ENCODE results near the gene CACNA1G.

The CACNA1G gene

DNA sequence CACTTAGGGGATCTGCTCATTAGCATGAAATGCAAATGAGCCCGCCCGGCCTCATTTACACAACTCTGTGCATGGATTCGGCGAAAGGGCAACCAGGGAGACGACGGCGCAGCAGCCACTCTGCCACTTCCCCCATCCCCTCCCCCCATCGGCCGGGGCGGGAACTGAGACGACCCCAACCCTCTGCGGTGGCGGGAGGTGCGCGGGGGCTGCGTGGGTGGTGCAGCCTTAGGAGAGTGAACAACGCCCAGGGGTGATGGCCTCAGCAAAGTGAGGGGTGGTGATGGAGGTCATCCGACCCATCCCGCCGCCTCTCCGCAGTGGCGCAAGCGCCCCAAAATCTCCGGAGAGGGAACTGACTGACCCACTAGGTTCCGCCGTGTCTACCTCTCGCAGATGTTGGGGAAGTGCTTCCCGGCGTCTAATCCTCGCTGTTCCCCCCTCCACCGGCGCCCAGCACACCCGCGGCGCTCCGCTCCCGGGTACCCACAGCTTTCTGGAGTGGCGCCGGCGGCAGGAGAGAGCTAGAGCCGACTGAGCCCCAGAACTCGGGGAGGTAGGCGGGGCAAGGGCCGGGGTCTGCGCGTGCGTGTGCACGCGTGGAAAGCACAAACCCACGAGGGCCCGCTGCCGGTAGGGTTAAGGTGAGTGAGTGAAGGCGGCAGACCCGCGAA lies 1.4 kb upstream of the CACNA1G start:
- H3K4me3 ChIP-seq (ENCODE audit: control insufficient read depth, low read depth, low read length) = no peak overlapping the region; the same call in 1 of the 2 replicates
- TF ChIP-seq, protein P1, sequence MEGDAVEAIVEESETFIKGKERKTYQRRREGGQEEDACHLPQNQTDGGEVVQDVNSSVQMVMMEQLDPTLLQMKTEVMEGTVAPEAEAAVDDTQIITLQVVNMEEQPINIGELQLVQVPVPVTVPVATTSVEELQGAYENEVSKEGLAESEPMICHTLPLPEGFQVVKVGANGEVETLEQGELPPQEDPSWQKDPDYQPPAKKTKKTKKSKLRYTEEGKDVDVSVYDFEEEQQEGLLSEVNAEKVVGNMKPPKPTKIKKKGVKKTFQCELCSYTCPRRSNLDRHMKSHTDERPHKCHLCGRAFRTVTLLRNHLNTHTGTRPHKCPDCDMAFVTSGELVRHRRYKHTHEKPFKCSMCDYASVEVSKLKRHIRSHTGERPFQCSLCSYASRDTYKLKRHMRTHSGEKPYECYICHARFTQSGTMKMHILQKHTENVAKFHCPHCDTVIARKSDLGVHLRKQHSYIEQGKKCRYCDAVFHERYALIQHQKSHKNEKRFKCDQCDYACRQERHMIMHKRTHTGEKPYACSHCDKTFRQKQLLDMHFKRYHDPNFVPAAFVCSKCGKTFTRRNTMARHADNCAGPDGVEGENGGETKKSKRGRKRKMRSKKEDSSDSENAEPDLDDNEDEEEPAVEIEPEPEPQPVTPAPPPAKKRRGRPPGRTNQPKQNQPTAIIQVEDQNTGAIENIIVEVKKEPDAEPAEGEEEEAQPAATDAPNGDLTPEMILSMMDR (IDR thresholded peaks at IDR 0.05; ENCODE audit: control insufficient read depth, insufficient read depth, low read depth, low read length, missing control alignments) = no peak
- no peak for DNase-seq (ENCODE audit: low read depth)

DNA sequence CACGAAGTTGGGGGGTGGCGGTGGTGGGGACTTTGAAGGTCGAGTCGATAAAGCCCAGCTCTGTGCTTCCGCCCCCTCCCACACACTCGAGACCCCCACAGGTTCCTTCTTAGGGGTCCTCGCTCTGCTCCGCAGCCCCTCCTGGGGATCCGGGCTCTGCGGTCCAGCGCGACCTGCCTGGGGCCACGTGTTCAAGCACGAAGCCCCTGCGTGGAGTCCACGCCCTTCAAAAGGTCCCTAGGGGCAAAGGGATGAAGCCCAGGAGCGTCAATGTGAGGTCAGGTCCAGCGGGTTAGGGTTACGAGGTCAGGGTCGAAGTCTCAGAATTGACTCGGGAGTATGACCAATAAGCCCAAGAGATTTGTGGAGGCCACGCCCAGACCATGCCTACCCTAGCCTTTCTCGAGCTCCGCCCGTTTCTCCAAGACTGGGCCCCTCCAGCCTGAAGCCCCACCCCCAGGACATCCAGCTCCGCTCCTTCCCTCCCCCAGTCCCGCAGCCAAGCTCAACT lies 786 bp upstream of the CACNA1G start:
- H3K4me3 ChIP-seq (ENCODE audit: control insufficient read depth, low read depth, low read length) = peak overlapping the region; percentile 40
- DNase-seq (ENCODE audit: low read depth) = no peak

DNA sequence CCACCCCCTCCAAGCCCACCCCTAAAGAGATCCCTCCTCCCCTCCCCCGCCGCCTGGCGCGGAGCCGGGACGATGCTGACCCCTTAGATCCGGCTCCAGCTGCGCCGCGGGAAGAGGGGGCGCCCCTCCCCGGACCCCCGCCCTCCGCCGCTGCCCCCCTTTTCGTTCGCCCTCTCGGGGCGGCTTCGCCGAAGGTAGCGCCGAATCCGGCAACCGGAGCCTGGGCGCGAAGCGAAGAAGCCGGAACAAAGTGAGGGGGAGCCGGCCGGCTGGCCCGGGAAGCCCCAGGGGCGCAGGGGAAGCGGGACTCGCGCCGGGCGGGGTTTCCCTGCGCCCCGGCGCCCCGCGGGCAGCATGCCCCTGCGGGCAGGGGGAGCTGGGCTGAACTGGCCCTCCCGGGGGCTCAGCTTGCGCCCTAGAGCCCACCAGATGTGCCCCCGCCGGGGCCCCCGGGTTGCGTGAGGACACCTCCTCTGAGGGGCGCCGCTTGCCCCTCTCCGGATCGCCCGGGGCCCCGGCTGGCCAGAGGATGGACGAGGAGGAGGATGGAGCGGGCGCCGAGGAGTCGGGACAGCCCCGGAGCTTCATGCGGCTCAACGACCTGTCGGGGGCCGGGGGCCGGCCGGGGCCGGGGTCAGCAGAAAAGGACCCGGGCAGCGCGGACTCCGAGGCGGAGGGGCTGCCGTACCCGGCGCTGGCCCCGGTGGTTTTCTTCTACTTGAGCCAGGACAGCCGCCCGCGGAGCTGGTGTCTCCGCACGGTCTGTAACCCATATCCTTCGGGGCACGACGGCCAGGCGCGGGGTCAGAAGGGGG lies 623 bp downstream of the CACNA1G start:
- TF ChIP-seq, protein P1 (IDR thresholded peaks at IDR 0.05; ENCODE audit: control insufficient read depth, insufficient read depth, low read depth, low read length, missing control alignments) = no peak
- DNase-seq (ENCODE audit: low read depth) = no peak
- peak overlapping the region; percentile 40 for H3K4me3 ChIP-seq (ENCODE audit: control insufficient read depth, low read depth, low read length)

More for the DNA sequence above, 786 bp upstream of the CACNA1G start:
- TF ChIP-seq, protein P1 (IDR thresholded peaks at IDR 0.05; ENCODE audit: control insufficient read depth, insufficient read depth, low read depth, low read length, missing control alignments) = no peak

DNA sequence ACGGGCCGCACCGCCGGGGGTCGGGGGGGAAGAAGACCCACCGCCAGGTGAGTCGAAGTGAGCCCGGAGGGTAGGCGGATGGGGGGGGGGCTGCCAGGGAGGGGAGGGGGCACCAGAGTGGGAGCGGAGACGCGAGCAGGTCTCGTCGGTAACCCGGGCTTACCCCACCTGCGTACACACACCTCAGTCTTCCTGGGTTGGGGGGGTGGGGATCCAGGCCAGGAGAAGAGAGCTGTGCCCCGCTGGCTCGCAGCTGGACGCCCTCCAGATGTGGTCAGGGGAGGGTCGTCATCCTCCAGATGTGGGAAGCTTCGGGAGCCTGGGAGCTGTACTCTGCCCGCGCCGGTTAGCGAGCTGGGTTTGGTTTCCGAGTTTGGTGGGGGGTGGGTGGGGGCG lies 1.2 kb downstream of the CACNA1G start:
- H3K4me3 ChIP-seq (ENCODE audit: control insufficient read depth, low read depth, low read length) = no peak overlapping the region
- TF ChIP-seq, protein P1 (IDR thresholded peaks at IDR 0.05; ENCODE audit: control insufficient read depth, insufficient read depth, low read depth, low read length, missing control alignments) = no peak
- no peak for DNase-seq (ENCODE audit: low read depth)

DNA sequence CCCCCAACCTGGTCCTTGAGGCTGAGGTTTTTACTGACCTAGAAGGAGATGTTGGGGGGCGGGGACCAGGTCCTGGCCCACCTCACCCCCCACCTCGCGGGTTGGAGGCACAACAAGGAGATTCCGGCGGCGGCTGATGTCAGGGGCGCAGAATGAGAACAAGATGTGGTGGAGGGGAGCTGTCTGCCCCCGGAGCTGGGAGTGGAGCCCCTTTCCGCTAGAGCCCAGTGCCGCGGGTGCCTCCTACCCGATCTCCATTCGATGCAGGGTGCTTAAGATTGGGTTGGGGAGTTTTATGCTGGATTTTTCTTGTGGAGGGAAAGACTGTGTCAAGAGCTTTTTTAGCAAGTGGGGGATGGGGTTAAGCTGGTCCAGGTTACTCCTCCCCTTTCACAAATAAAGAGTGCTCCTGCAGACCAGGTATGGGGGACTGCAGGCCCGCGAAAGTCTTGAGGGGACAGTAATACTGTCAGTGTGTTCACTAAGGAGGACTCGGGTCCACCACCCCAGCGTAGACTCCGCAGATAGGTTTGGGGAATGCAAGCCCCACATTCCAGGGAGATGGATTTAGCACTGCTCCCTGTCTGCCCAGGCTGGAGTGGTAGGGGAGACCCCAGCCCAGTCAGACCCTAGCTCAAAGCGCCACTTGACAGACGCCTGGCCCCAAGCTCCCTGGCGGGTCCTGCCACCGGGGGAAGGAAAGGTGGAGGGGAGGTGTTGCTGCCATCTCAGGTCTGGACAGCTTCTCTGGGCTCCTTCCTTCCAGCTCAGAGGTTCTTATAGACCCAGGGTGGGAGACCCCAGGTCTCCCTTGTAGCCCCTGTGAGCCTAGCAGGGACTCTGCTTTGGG lies 2.0 kb downstream of the CACNA1G start:
- TF ChIP-seq, protein P1 (IDR thresholded peaks at IDR 0.05; ENCODE audit: control insufficient read depth, insufficient read depth, low read depth, low read length, missing control alignments) = no peak
- H3K4me3 ChIP-seq (ENCODE audit: control insufficient read depth, low read depth, low read length) = no peak overlapping the region
- no peak for DNase-seq (ENCODE audit: low read depth)

DNA sequence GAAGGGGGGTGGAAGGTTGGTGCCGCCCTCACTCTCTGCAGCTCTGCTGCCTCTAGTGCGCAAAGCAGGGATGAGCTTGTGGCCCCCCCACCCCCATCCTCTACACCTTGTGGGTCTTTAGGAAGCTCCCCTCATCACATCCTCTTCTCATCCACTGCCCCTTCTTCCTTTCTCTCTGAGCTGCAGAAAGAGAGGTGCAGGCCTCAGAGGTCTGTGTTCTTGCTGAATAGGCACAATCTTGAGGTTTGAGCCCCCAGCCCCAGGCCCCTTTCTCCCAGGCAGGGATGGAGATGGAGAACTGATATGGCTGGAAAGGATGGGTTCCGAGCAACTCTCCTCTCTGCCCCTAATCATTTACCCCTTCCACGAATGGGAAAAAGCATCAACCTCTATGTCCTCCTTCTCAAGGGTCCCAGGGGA lies 2.6 kb downstream of the CACNA1G start:
- no peak for DNase-seq (ENCODE audit: low read depth)
- TF ChIP-seq, protein P1 (IDR thresholded peaks at IDR 0.05; ENCODE audit: control insufficient read depth, insufficient read depth, low read depth, low read length, missing control alignments) = no peak
- H3K4me3 ChIP-seq (ENCODE audit: control insufficient read depth, low read depth, low read length) = no peak overlapping the region
